Suppressor macrophage treated with lipopolysaccharide for 4 hours (primary cell): ENCODE measurements around the gene RAPH1.
A peak's percentile ranks its signal among the peaks of the same experiment; 100 is the strongest.
"Not testable (repeated sequence)": the region's sequence is repeated elsewhere in the genome, so short reads cannot be mapped to it uniquely, and the experiment has no call there.

Source experiments
- DNase-seq: peaks from one replicate; pipeline ENCODE4 v3.0.0-alpha.2; 2020

RAPH1 gene

GRCh38 chr2:203431391-203432185 is 103.5 kb downstream of the RAPH1 start:
- no peak for DNase-seq

- DNase-seq = not testable (repeated sequence)
These were observed 105.5 kb downstream of the RAPH1 start for GRCh38 chr2:203429643-203430042.

- DNase-seq = peak; percentile 86
These were observed 108.0 kb downstream of the RAPH1 start for GRCh38 chr2:203427061-203427460.

DNA sequence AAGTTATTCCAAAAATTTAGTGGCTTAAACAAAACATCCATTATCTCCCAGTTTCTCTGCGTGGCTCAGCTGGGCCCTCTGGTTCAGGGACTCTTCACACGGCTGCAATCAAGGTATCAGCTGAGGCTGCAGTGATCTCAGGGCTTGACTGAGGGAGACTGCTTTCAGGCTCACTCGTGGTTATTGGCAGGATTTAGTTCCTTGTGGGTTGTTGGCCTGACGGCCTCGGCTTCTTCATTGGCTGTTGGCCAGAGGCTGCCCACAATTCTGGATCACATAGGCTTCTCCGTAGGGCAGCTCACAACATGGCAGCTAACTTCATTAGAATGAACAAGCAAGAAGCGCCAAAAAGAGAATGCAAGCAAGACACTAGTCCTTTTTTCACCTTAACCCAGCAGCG is 116.8 kb downstream of the RAPH1 start:
- DNase-seq = no peak

DNA sequence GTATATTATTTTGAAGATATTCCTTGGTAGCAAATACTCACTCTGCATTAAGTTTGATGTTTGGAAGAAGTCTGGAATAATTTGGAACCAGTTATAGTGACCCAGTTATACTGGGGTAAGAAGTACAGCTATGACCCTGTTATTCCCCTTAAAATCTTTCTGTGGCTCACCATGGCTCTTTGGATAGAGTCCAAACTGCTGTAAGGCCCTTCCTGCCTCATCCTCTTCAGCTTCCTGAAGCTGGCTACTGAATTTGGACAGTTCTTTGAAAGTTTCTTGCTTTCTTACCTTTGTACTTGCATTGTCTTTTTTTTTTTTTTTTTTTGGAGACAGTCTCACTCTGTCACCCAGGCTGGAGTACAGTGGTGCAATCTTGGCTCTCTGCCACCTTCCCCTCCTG is 121.3 kb downstream of the RAPH1 start:
- no peak for DNase-seq

- DNase-seq = no peak
These were observed 122.4 kb downstream of the RAPH1 start for GRCh38 chr2:203412546-203413331.

DNA sequence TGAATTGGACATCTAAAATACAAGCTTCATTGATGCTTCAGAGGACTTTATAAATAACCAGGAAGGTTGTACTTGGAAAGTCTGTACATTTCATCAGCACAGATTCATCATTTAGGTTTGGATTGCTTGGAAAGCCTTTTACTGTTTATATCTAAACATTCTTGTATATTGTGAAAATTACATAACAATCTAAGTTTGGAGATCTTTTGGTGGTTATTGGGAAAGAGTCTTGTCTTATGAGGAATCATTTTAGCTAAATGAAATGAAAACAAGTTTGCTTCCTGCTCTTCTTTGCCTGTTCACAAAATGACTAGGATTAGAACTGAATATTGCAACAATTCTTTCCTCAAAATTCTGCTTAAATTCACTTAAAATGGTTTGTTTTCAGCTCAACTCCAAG is 127.6 kb downstream of the RAPH1 start:
- no peak for DNase-seq

GRCh38 chr2:203404996-203405395 is 130.1 kb downstream of the RAPH1 start:
- DNase-seq = no peak

DNA sequence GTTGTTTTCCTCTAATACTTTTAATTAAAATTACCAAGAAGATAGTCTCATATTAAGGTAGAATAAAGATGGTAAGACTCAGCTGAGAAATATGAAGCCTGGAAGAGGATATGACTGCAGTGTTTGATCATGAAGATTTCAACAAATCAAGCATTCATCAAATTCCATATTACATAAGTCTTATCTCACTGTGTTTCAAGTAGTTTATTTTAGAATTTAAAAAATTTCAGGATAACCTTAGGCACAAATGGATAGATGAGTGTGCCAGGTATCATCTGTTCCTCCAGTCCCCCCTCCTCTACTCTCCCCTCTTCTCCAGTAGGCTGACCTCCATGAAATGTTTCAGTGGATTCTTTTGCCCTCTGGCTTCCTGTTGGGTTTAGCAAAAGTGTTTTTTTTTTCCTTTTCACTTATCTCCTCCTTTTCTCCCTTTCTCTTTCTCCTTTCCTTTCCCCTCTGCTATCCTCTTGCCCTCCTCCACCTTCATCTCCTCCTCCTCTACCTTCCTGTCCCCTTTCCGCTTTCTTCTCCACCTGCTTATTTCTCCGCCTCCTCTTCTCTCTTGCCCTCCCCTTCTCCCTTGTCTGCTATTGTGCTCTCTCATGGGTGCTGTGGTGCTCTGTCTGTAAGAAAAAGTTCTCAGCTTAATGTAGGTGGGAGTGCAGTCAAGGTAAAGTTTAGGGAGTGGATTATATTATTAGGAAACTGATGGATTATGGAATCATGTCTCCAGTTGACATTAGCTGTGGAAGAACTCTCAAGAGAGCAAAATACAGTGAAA is 134.1 kb downstream of the RAPH1 start:
- DNase-seq = no peak

- DNase-seq = no peak
These were observed 136.1 kb downstream of the RAPH1 start for GRCh38 chr2:203399031-203399430.

DNA sequence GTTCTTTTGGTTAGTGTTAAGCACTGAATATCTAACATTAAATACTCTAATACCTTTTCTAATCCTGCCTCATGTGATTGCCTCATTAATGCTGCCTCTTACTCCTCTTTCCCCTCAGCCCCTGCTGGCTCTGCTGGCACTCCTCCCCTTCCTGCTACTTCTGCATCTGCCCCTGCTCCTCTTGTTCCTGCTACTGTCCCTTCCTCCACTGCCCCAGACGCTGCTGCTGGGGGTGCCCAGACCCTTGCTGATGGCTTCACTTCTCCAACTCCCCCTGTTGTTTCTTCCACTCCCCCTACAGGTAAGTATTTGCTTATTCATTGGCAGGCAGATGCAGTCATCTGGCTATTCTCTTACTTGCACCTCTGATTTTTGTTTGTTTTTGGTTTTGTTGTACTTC is 138.4 kb downstream of the RAPH1 start:
- no peak for DNase-seq

- no peak for DNase-seq
These were observed 139.2 kb downstream of the RAPH1 start for GRCh38 chr2:203395858-203396257.

- DNase-seq = no peak
These were observed 140.4 kb downstream of the RAPH1 start for GRCh38 chr2:203394519-203395227.

DNA sequence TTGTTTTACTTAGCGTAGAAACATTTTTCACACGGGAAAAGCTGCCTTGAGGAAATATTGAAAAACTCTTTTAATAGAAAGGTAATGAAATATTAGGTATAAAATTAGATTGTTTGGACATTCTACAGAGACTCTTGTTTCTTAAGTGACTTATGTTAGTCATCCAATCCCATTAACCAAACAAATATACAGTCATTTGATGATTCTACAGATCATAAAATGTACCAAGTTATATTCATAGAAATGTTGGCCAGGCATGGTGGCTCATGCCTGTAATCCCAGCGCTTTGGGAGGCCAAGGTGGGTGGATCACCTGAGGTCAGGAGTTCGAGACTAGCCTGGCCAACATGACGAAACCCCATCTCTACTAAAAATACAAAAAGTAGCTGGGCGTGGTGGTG is 146.9 kb downstream of the RAPH1 start:
- DNase-seq = not testable (repeated sequence)

GRCh38 chr2:203383038-203383437 is 152.1 kb downstream of the RAPH1 start:
- no peak for DNase-seq

DNA sequence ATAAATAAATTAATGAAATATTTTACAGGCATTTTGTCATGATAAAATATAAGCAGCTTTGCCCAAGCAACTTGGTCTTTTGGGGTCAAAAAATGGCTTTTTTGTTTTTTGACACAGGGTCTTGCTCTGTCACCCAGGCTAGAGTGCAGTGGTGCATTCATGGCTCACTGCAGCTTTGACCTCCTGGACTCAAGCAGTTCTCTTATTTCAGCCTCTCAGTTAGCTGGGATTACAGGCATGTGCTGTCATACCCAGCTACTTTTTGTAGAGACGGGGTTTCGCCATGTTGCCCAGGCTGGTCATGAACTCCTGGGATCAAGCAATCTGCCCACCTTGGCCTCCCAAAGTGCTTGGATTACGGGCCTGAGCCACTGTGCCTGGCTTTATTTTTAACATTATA is 155.9 kb downstream of the RAPH1 start:
- no peak for DNase-seq

DNA sequence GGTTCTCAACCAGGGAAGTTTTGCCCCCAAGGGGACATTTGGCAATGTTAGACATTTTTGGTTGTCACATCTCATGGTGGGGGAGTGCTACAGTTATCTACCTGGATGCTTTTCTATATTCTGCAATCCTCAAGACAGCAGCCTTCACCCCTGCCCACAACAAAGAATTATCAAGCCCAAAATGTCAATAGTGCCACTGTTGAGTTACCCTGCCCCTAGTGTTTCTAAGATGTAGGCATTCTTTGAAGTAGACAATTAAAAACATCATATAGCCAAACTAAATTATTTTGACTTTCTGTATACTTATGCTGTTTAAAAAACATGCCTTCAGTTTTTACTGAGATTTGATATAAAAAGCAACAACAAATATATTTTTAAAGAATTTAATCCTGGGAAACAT is 158.9 kb downstream of the RAPH1 start:
- DNase-seq = no peak

DNA sequence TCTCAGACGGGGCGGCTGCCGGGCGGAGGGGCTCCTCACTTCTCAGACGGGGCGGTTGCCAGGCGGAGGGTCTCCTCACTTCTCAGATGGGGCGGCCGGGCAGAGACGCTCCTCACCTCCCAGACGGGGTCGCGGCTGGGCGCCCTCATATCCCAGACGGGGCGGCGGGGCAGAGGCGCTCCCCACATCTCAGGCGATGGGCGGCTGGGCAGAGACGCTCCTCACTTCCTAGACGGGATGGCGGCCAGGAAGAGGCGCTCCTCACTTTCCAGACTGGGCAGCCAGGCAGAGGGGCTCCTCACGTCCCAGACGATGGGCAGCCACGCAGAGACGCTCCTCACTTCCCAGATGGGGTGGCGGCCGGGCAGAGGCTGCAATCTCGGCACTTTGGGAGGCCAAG is 162.4 kb downstream of the RAPH1 start:
- not testable (repeated sequence) for DNase-seq

DNA sequence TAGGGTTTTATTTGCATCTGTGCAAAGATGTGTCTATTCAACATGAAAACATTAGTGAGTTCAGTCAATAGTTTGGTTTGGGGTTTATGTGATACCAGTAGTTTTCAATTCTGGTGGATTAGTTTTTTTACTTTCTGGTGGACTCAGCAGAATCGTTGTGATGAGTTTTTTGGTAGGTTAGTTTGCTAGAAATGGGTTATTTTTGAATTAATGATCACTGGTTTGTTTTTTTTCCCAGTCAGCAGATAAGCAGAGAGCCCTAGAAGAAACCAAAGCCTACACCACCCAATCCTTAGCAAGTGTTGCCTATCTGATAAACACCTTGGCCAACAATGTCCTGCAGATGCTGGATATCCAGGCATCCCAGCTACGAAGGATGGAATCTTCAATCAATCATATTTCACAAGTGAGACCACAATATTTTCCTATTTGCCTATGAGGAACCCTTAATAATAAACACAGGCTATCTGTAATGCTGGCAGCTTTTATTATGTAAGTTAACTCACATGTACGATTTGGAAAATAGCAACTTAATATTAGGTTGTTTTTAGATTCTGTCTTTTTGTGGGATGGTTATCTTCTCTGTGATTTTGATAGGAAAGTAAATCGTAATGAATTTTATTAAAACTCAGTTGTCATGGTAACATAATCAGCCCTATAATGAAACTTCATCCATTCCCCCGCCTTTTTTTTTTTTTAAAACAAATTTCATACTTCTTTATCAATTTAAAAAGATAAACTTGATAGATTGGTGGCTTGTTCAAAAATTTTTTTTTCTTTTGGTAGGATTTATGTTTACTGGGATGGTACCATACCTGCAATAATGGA is 168.2 kb downstream of the RAPH1 start:
- DNase-seq = no peak

GRCh38 chr2:203361922-203362321 is 173.2 kb downstream of the RAPH1 start:
- DNase-seq = no peak

DNA sequence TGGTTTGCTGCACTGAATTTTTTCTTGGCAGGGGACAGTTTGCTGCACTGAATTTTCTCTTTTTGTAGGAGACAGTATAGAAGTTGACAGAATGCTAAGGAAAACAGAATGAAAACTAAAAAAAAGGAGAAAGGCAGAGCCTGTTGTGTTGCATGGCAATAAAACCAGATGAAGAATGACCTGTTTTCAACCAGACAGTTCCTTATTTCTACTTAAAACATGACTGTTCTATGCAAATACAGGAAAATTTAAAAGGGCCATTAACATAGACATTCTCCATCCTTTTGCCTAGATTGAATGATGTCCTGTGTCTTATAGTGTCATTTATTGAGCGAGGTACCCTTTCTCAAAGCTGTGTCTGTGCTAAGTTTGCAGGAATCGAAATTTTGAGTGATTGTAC is 173.6 kb downstream of the RAPH1 start:
- DNase-seq = peak; percentile 5
